HG03280 (cell line): ENCODE results near the gene IGHMBP2.
"Not testable (repeated sequence)": the region's sequence is repeated elsewhere in the genome, so short reads cannot be mapped to it uniquely, and the experiment has no call there.

Experiments used
- ATAC-seq: cut with Tn5 transposase; IDR thresholded peaks from one replicate; pipeline ENCODE4 v1.9.1; 2021; ENCODE audit warnings: mild to moderate bottlenecking, moderate library complexity; ENCODE audit not compliant: unreplicated experiment

The IGHMBP2 gene

DNA sequence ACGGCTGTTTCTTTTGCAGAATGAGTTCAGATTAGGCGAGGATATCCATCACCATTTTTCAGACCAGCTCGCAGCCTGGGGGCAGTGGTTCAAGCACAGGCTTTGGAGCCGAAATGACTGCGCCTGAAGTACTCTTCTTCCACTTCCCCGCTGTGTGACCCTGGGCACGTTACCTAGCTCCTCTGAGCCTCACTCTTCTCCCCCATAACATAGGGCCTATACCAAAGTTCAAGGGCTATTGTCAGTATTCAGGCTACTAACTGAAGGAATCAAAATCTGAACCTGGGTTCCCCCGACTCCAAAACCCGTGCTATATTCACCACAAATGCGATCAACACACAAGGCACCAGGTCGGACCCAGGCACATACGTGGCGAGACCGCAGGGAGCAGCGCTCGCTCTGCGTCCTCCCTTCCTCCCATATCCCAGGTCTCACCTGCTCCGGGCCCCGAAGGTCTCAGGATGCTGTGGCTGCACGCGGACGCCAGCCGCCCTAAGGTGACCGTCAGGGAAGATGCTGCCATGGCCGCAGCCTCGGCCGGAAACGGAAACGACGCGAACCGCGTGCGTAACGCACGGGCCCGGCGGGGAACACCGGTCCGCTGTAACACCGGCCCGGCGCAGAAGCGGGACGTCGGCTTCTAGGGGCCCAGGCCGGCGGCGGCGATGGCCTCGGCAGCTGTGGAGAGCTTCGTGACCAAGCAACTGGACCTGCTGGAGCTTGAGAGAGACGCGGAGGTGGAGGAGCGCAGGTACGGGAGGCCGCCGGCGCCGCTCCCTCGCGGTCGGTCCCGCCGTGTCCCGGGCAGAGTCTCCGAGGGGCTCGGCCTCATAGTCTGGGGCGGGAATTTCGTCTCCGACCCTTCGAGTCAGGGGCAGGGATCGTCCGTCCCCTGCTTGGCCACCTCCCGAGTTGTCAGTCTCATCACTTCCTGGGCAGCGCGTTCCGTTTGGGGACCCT lies at the start of gene IGHMBP2, which contains the start of gene MRPL21:
IGHMBP2 (plus strand) TSS at position 604 of the 960 bp plus-strand sequence; CDS start at position 666, 62 bp downstream.
MRPL21 (minus strand) TSS at position 545 of the 960 bp plus-strand sequence; CDS start at position 523, 22 bp downstream.
- peak; percentile 91 for ATAC-seq

DNA sequence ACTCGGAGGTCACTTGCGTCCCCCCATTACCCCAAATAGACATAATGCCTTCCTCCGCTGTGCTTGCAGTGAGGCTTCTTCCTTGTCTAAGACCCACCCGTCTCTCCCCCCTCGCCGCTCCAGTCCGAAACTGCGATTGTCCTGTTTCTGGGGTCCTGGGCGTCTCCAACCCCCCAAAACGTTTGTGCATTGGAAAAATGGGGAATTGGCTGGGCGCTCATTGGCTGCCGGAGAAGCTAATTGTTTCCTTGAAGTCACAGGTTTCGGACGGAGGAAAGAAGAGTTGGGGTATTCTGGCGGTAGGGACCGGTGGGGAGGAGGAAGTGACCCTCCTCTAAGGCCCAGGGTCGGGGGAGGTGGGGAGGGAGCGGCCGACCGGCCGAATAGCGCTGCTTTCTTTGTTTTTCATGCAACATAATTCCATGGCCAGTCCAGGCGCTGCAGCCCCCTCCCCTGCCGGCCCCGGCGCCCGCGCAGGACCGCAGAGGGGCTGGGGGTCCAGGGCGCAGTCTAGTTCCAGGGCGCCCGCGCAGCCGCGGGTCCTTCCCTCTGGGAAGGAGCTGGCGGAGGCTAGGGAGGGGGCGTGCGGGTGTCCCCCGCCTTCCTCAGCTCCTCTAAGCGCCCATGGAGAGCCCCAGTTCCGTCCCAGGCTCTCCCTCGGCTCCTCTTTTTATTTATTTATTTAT lies 49.3 kb upstream of the IGHMBP2 start:
- ATAC-seq: no peak

DNA sequence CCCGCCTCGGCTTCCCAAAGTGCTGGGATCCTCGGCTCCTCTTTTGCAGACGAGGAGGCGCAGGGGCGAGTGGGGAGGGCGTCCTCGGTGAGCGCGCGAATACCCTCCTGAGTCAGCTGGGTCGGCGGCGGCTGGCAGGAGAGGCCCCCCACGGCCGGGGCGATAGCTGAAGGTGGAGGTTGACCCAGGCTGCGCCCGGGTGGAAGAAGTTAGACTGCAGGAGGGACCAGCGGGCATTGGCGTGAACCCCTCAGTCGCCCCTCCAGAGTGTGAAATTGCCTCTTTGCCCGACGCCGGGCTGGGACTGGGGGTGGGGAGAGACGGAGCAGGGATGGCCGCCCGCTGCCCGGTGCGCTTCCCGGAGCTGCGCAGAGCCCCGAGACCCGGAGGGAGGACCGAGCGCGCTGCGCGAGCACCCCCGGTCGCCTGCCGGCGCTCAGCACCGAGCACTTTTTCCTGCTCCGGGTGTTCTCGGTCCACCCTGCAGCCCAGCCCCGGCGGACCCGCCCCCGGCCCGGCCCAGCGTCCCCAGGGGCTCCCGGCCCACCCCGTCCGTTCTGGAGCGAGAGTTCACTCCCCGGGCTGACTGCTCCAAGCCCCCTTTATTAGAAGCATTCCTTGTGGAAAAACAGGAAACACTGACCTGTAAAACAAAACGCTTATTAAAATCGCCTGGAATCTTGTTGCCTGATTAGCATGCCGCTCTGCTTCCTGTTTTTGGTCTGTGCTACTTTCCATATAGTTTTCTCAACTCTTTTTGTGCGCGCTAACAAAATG lies 48.3 kb upstream of the IGHMBP2 start:
- no peak for ATAC-seq

DNA sequence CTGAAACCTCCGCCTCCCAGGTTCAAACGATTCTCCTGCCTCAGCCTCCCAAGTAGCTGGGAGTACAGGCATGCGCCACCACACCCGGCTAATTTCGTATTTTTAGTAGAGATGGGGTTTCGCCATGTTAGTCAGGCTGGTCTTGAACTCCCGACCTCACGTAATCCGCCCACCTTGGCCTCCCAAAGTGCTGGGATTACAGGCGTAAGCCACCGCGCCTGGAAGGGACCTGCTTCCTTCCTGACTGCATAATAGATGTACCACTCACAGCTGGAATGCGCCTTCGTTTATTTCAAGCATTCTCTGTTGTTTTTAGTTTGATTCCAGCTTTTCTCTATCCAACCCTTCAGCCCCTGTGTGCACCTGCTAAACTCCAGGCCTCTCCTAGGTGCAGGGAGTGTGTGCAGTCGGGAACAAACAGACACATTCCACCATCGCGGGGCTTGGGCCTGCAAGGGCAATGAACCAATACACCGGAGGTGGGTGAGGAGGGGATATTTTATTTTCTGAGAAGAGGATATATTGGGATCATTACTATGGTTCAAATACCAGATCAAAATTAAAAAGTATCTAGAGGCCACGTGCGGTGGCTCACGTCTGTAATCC lies 47.2 kb upstream of the IGHMBP2 start:
- not testable (repeated sequence) for ATAC-seq

DNA sequence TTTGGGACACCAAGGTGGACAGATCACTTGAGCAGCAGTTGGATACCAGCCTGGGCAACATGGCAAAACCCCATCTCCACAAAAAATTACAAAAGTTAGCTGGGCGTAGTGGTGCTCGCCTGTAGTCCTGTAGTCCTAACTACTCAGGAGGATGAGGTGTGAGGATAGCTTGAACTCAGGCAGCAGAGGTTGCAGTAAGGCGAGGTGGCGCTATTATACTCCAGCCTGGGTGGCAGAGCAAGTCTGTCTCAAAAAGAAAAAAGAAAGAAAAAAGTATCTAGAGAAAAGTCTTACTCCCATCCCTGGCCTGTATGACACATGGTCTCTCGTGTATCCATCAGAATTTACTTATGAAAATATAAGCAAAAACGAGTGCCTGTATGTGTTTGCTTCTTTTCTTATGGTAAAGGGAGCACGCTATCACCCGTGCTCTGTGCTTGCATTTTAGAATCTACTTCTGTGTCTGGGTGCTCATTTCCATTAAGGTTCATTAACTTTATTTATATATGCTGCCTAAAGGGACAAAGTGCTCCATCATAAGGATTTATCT lies 46.6 kb upstream of the IGHMBP2 start:
- ATAC-seq: no peak

DNA sequence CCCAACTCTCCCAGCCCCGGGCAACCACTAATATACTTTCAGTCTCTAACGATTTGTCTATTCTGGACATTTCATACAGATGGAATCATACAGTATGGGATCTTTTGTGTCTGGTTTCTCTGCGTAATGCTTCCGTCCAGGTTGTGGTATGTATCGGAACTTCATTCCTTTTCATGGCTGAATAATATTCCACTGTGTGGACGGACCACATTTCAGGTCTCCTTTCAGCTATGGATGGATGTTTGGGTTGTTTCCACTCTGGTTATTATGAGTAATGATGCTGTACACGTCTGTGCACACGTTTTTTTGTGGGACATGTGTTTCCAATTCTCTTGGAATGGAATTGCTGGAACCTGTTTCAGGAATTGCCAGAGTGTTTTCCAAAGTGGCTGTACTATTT lies 44.6 kb upstream of the IGHMBP2 start:
- ATAC-seq: no peak

DNA sequence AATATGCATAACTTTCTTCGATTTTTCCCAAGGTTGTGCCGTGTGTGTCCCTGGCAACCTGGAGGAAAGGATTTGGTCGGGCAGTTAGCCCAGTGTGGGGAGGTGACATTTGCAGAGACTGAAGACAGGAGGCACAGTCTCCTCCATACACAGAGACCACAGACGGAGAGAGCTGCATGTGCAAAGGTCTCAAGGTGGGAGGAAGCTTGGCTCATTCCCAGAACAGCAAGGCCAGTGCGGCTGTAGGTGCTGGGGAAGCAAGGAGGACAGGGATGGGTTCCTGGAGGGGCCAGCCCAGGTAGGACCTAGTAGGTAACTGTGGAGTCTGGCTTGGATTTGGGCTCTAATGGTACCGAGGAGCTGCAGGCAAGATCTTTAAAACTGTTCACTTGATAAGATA lies 41.3 kb upstream of the IGHMBP2 start:
- ATAC-seq: no peak

DNA sequence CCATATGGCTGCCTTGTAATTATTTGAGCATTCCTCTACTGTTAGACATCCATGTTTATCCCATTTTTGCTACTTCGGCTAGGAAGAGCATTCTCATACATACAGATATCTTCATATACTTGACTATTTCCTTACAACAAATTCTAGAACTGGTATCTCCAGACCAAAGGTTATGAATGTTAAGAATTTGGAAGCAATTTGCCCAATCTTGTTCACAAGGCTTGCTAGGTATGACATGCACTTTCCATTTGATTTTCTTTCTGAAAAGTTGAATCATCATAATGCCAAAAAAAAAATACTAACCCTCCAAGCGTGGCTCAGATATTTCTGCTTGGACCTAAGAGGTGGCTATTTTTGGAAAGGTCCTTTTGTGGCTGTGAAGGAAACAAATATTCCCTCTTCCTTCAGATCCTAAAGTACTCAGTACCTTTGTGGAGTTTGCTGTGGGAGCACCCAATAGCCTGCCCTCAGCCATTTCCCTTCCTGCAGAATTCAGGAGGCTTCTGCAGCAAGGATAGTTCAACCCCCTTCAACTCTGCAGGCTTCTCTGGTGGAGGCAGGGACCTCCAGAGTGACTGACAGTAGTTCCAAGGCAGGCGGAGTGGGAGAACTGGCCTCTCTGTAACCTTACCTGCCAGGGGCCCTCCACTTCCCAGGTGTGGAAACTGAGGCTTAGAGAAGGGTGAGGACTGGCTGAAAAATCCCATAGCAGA lies 40.0 kb upstream of the IGHMBP2 start:
- no peak for ATAC-seq

DNA sequence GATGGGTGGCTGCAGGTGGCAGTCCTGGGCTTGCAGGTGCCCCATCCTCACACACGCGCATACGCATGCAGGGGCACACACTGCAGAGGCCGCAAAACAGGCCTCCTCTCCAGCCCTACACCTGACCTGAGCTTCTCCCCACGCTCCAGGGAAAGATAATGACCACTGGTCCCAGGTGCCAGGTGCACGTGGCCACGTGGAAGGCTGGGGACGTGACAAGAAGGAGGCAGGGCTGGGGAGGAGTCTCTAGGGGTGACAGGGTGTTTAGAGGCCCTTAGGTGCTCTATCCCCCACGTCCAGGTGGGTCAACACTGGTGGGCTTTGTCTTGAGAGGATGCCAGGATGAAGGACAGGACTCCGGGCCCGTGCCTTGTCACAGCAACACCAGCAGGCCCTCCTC lies 38.5 kb upstream of the IGHMBP2 start:
- no peak for ATAC-seq

DNA sequence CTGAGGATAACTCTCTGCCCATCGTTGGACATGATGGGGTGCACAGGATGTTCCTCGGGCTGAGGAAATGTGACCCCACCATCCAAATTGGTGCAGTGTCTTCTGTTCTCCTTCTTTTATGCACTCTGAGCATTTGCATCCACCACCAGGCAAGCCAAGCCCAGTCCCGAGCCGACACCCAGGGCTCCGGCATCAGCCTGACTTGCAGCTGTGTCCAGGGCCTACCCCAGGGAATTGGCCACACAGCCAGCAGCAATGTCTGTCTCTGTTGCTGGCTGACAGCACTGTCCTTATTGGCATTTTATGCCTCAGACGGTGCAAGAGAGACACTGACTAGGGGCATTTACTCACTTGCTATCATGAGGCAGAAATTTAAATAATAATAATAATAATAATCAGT lies 36.6 kb upstream of the IGHMBP2 start:
- ATAC-seq: no peak

DNA sequence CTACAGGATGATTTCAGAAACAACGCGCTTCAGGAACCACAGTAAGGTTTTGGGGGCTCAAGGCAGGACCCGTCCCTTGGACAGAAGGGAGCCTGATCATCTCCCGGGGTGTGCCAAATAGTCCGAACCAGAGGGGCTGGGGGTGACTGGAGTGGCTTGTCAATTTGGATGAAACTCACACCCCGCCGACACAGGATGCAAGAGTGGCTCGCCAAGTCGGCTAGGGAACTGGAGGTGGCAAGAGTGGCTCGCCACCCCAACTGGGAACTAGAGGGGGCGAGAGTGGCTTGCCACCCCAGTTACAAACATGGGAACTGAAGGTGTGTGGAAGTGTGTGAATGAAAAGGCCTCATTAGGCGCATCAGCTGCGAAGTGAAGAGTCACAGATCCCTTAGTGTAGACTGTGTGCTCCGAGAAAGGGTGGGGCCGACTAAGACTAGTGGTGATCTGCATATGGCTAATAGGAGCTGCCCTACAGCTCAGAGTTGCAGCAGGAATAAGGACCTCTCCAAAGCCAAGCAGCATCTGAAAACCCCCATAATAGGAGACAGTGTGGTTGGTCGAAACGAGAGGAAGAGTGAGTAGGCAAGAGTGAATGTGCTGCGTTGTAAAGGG lies 35.4 kb upstream of the IGHMBP2 start:
- no peak for ATAC-seq

DNA sequence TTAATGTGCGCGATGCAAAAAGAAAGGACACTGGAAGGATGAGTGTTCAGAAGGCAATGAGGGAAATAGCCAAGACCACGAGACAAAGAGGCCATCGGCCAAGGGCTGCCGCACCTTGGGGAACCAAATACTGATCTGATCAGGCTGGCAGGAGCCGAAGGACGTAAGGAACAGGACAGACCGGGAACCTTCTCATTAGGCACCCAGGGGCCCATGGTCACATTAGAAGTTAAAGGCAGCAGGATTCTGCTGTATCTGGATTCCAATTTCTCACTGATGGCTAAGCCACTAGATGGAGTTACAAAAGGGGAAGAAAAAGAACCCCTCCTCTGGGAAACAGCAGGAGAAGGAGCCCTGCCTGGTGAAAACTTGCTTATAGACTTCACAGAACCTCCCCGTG lies 33.2 kb upstream of the IGHMBP2 start:
- no peak for ATAC-seq

DNA sequence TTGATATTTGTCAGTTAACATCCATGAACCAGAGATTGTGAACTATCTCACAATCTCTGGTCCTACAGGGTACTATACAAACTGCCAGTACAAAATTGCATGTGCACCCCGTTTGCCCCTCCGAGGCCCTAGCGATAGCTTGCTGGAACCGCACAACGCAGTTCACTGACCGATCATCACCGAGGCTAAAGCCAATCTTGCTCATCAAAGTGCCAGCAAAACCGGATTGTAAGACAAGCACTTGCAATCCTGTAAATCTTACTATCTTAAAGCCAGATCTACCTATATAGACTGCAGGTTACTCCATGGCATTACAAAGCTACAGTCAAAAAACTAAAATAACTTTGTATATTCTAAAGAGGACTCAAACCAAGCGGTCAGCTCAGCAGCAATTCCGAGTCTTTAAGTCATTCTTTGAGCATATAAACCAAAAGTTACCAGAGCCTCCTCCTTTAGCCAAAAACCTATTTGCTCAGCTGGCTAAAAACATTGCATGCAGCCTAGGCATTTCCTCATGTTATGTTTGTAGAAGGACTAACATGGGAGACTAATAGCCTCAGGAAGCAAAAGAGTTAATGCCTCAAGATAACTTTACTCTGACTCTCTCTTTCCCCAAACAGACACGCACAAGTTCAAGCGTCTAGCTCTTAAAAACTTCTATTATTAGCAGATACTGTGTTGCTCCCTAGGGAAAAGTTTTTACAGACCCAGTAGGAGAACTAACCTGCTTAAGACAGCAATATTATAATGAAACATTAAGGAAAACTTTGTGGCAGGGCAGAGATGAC lies 31.3 kb upstream of the IGHMBP2 start:
- ATAC-seq: no peak

DNA sequence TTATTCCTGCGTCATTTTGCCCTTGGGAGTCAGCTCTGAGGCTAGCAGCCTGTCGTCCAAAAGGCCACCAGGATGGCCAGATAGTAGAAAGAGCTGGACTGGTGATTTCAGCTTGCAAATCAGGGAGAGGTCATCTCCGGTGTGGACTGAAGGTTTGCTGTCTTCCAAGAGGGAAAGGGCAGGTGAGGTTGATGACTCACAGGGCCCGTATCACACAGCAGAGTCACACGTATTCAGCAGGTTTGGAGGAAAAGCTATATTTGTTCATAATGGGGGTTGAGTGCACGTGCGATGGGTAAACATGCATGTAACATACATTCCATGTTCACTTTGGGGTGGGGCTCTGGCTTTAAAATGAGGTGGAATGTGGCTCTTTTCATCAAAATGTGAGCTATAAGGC lies 25.7 kb upstream of the IGHMBP2 start:
- ATAC-seq: no peak

DNA sequence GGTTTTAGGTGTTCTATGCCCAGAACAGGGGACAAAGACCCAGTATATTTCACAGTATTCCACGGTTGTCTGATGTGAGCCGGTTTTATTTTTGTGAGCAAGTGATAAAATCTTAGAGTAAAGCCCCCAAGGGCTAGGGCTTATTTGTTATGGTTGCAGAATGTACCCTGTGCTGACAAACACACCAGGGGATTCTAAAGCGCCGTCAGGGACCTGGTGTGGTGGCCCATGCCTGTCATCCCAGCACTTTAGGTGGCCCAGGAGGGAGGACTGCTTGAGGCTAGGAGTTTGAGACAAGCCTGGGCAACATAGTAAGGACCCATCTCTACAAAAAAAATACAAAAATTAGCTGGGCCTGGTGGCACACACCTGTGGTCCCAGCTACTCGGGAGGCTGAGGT lies 22.8 kb upstream of the IGHMBP2 start:
- no peak for ATAC-seq

DNA sequence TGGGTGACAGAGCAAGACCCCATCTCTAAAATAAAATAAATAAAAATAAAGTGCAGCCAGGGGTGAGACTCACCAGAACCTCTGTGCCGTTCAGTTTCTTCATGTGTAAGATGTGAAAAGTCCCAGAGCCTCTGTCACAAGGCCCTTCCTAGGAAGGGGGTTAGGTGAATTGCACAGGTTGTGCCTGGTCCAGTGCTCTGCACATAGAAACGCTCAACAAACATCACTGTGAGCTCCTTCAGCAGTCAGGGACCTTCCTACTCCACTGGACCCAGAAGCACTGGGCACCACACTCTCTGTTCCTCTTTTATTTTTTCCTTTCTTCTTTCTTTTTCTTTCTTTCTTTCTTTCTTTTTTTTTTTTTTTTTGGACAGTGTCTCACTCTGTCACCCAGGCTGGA lies 22.4 kb upstream of the IGHMBP2 start:
- ATAC-seq: no peak

DNA sequence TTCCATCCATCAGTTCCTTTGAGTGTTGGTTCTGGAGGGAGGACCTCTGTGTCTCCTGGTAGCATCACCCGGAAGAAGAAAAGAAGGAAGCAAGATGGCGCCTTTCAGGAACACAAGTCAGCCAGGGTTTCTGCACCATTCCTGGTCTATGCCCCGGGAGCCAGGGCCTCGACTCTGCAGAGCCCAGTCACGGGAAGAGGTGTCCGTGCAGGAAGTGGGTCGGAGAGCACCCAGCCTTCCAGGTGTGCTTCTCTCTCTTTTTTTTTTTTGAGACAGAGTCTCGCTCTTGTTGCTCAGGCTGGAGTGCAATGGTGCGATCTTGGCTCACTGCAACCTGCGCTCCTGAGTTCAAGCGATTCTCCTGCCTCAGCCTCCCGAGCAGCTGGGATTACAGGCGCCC lies 21.3 kb upstream of the IGHMBP2 start:
- no peak for ATAC-seq

DNA sequence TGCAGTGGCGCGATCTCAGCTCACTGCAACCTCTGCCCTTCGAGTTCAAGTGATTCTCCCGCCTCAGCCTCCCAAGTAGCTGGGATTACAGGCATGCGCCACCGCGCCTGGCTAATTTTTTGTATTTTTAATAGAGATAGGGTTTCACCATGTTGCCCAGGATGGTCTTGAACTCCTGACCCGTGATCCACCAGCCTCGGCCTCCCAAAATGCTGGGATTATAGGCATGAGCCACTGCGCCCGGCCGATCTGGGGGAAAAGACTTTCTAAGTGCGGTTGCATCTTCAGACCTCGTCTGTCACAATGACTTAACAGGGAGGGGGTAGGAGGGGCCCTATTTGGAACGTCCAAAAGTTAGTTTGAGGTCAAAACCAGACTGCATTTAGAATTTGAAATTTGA lies 18.9 kb upstream of the IGHMBP2 start:
- ATAC-seq: not testable (repeated sequence)
